ENCODE measurements around the gene GFER. TPM values are rescaled to one million over a fixed set of nuclear protein-coding genes. Genes with fewer than 3 reads are reported as not detected.

The GFER gene
- total RNA-seq, 1 donor from 2014 or later, result 32.7 TPM

DNA sequence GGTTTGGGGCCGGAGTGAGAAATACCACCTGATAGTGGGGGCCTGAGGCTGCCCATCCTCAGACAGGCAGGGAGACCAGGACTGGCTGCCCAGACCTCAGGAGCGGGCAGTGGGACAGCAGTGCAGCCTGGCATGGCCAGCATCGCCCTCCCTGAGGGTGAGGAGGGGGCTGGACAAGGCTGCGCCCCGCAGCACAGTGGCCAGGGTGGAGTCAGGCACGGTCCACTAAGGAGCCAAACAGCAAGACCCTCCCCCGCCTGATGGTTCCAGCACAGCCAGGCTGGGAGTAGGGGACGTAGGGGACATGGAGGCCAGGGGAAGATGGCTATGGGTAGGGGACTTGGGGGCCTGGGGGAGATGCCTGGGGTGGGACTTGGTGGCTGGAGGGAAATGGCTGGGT is 22.3 kb downstream of the GFER start:
- DNase-seq (ENCODE audit: low read depth), result no peak
- no peak overlapping the region for H3K4me3 ChIP-seq (ENCODE audit: low read depth, low read length)
- H3K27me3 ChIP-seq (ENCODE audit: control insufficient read depth, insufficient read depth, low read length), result no peaks in the 10 kb centered on the region
- peaks cover 3% of the 10 kb centered on the region for H3K36me3 ChIP-seq (ENCODE audit: control insufficient read depth, insufficient read depth, low read length)
- TF ChIP-seq, protein P1, sequence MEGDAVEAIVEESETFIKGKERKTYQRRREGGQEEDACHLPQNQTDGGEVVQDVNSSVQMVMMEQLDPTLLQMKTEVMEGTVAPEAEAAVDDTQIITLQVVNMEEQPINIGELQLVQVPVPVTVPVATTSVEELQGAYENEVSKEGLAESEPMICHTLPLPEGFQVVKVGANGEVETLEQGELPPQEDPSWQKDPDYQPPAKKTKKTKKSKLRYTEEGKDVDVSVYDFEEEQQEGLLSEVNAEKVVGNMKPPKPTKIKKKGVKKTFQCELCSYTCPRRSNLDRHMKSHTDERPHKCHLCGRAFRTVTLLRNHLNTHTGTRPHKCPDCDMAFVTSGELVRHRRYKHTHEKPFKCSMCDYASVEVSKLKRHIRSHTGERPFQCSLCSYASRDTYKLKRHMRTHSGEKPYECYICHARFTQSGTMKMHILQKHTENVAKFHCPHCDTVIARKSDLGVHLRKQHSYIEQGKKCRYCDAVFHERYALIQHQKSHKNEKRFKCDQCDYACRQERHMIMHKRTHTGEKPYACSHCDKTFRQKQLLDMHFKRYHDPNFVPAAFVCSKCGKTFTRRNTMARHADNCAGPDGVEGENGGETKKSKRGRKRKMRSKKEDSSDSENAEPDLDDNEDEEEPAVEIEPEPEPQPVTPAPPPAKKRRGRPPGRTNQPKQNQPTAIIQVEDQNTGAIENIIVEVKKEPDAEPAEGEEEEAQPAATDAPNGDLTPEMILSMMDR (IDR thresholded peaks at IDR 0.05; ENCODE audit: insufficient read depth, low read length, poor library complexity, severe bottlenecking), result no peak

DNA sequence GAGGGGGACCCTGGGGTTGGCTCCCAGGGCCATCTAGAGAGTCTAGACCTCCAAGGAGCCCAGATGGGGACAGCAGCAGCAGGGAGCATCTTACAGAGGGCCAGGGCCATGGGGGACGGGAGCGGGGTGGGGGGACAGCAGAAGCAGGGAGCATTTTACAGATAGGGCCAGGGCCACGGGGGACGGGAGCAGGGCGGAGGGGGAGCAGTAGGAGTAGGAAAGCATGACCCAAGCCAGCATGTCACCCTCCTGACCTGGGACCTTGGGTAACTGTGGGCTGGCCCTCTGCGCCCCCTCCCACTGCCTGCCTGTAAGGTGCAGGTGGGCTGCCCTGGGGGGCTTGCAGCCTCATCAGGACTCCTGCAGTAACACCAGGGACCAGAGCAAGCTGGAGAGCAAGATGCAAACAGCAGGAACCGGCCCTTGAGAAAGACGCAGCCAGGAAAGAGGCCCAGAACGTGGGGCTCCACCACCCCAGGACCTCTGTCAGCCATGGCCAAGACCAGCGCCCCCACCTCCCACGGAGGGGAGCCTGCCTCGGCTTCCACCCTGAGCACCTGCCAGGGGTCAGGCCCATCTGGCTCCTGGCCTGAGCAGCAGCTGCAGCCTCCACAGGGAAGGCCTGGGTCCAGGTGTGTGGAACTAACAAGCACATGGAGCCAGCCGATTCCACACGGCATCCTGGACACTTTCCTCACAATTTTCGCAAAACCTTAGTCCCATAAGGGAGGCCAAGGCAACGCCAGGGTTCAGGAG is 23.3 kb downstream of the GFER start:
- TF ChIP-seq, protein P1 (IDR thresholded peaks at IDR 0.05; ENCODE audit: insufficient read depth, low read length, poor library complexity, severe bottlenecking), result no peak
- DNase-seq (ENCODE audit: low read depth), result no peak
- Histone ChIP-seq H3K4me3 (ENCODE audit: low read depth, low read length) (no peak overlapping the region), H3K27me3 (ENCODE audit: control insufficient read depth, insufficient read depth, low read length) (no peaks in the 10 kb centered on the region), H3K36me3 (ENCODE audit: control insufficient read depth, insufficient read depth, low read length) (peaks cover 1% of the 10 kb centered on the region)

DNA sequence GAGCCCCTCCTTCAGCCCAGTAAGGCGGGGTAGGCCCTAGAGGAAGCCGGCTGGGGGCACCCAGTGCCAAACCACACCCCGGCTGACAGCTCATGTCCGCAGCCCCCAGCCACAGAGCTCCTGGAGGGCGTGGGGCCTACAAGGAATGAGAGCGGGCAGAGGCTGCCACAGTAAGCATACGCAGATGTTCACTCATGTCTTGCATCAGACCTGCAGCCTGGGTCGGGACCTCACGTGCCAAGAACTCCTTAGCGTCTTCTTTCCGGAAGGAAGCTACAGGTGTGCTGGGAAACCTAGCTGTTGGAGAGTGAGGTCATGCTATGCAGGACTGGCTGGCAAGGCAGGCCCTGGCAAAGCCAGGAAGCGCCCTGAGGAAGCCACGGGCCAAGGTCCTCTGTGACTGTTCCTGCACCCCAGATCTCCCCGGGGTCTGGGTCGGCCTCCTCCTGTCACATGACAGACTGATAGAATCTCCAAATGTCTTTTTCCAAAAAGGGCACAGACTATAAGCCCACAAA is 24.1 kb downstream of the GFER start:
- TF ChIP-seq, protein P1 (IDR thresholded peaks at IDR 0.05; ENCODE audit: insufficient read depth, low read length, poor library complexity, severe bottlenecking), result no peak
- Histone ChIP-seq H3K4me3 (ENCODE audit: low read depth, low read length) (peak overlapping the region; percentile 74), H3K27me3 (ENCODE audit: control insufficient read depth, insufficient read depth, low read length) (no peaks in the 10 kb centered on the region), H3K36me3 (ENCODE audit: control insufficient read depth, insufficient read depth, low read length) (peaks cover 1% of the 10 kb centered on the region)
- no peak for DNase-seq (ENCODE audit: low read depth)

DNA sequence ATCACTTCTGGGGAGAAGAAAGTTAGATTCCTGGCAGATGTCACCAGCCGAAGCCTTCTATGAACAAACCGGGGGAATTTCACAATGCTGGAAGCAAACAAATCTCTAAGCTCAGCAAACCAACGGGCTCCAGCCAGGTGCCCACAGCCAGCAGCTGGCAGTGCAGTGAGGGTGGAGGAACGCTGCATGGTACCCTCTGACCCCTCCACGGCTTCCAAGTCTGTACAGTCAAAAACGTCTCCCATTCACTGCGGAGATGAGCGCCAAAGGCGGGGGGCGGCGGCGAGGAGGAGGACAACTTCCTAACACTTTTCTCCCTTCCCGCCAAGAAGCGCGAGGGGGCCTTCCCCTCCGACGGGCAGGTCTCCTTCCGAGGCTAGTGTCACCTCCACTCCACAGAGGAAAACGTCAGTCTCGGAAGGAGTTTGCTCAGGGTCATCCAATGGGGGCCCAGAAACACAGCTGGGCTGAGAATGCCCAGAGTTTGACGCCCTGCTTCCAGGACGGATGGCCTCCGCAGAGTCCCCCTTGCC is 24.7 kb downstream of the GFER start:
- TF ChIP-seq, protein P1 (IDR thresholded peaks at IDR 0.05; ENCODE audit: insufficient read depth, low read length, poor library complexity, severe bottlenecking), result no peak
- peaks cover 1% of the 10 kb centered on the region for H3K36me3 ChIP-seq (ENCODE audit: control insufficient read depth, insufficient read depth, low read length)
- DNase-seq (ENCODE audit: low read depth), result no peak
- H3K4me3 ChIP-seq (ENCODE audit: low read depth, low read length), result peak overlapping the region; percentile 74
- H3K27me3 ChIP-seq (ENCODE audit: control insufficient read depth, insufficient read depth, low read length), result no peaks in the 10 kb centered on the region

DNA sequence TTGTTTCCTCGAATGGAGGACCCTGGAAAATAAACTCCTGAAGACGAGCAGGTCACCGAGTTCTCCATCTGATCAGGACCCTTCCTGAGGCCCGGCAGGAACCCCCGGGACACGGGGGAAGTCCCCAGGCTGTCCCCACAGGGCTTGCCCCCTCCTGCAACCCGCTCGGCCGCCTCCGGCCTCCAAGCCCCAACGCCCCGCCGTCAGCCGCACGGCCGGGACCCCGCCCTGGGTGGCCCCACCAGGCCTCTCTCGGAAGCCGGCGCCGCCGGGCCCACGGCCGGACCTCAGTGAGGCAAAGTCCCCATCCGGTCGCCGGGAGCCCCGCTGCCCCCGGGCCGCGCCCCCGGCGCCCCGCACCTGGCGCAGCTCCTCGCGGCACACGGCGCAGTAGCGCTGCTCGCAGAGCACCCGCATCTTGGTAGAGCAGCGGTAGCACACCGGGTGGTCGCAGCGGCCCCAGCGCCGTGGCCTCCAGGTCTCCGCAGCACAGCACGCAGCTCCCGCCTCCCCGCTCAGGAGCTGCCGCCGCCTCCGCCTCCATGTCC is 25.2 kb downstream of the GFER start:
- peaks cover 1% of the 10 kb centered on the region for H3K36me3 ChIP-seq (ENCODE audit: control insufficient read depth, insufficient read depth, low read length)
- peak overlapping the region; percentile 74 for H3K4me3 ChIP-seq (ENCODE audit: low read depth, low read length)
- TF ChIP-seq, protein P1 (IDR thresholded peaks at IDR 0.05; ENCODE audit: insufficient read depth, low read length, poor library complexity, severe bottlenecking), result no peak
- DNase-seq (ENCODE audit: low read depth), result no peak
- H3K27me3 ChIP-seq (ENCODE audit: control insufficient read depth, insufficient read depth, low read length), result no peaks in the 10 kb centered on the region

Measured in kidney epithelial cell (primary cell).